Neural progenitor cell (in vitro differentiated cells): ENCODE measurements around the gene RPS6KA5.

Experiments
- EZH2phosphoT487 ChIP-seq: fragments of 200-600 bp; sonication (generic); IDR thresholded peaks from 2 replicates; pipeline ENCODE4 v1.6.1; 2017; ENCODE audit warnings: antibody characterized with exemption
- TF ChIP-seq, protein P1 (sequence below): fragments of 200-600 bp; sonication (generic); IDR thresholded peaks from 2 replicates; pipeline ENCODE4 v1.5.1; 2017; ENCODE audit warnings: antibody characterized with exemption, mild to moderate bottlenecking

DNA sequence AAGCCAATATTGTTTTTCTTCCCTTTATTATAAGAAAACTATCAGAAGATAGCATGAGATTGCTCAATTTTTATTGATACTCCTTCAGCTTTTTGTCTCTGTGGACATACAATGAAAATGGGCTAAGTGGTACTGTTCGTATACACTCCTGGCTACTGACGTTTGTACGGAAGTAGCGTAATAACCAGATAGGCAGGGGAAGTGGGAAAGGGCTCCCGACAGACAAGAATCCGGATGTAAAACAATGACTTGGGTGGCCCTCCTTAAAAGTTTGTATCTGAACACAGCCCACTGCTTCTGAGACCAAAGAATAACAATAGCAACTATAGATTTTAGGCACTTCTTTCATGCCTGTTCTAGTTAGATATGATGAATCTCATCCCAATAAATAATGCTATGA is 99.6 kb downstream of the RPS6KA5 start:
- TF ChIP-seq, protein P1, sequence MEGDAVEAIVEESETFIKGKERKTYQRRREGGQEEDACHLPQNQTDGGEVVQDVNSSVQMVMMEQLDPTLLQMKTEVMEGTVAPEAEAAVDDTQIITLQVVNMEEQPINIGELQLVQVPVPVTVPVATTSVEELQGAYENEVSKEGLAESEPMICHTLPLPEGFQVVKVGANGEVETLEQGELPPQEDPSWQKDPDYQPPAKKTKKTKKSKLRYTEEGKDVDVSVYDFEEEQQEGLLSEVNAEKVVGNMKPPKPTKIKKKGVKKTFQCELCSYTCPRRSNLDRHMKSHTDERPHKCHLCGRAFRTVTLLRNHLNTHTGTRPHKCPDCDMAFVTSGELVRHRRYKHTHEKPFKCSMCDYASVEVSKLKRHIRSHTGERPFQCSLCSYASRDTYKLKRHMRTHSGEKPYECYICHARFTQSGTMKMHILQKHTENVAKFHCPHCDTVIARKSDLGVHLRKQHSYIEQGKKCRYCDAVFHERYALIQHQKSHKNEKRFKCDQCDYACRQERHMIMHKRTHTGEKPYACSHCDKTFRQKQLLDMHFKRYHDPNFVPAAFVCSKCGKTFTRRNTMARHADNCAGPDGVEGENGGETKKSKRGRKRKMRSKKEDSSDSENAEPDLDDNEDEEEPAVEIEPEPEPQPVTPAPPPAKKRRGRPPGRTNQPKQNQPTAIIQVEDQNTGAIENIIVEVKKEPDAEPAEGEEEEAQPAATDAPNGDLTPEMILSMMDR, result no peak
- no peak for TF ChIP-seq EZH2phosphoT487
